Sciatic nerve (tissue), 2 donors: Measurements from ENCODE around the gene DOCK2. TPM values are rescaled to one million over a fixed set of nuclear protein-coding genes. Genes with fewer than 3 reads are reported as not detected.
"Not testable (repeated sequence)": the region's sequence is repeated elsewhere in the genome, so short reads cannot be mapped to it uniquely, and the experiment has no call there.

Source experiments
- ATAC-seq: fragments of 200-7000 bp; cut with Tn5 transposase; one replicate; pipeline ENCODE4 v1.9.1; 2020; ENCODE audit warnings: mild to moderate bottlenecking, moderate library complexity
- DNase-seq: peaks from one replicate; pipeline ENCODE4 v3.0.0-alpha.2; 2020; ENCODE audit warnings: low spot score
- intact Hi-C: fragments of 100-400 bp; cut with DNase I; formaldehyde crosslinking; loops from one replicate; pipeline ENCODE4 v1.14.2; 2022
- total RNA-seq: library from RNA; stranded (reverse); fragmentation: NEBNext Ultra II Directional; extraction: Animal tissue kit (Norgen Biotek cat#: 25700); gene quantifications from one replicate; pipeline ENCODE4 v1.2.1, GENCODE V29; 2021
- donor health status: DM: no; HTN: no; CAD: no.
- donor health status: DM: no; HTN: no; CAD: no.

The DOCK2 gene
- total RNA-seq, 1 donor from 2014 or later, result 32.9 TPM

DNA sequence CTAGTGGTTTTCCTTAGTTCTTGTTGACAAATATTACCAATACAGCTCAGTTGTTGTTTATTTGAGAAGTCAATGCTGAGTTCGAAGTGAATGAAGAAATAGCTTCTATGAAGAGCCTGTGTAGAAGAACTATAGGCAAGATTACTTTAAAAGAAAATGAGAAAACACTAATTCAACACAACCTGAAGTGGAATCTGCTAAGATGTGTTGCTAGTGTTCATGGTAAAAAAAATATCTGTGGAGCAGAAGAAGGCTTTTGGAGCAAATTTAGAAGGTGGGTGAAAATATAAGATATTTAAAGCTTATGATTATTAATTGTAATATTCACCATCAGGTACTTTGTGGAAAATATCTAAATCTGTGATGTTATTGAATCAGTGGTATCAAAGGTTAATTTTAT lies 2.5 kb upstream of the DOCK2 start:
- no peak for DNase-seq
- ATAC-seq, result no peak
- intact Hi-C loops, result no loop called here

DNA sequence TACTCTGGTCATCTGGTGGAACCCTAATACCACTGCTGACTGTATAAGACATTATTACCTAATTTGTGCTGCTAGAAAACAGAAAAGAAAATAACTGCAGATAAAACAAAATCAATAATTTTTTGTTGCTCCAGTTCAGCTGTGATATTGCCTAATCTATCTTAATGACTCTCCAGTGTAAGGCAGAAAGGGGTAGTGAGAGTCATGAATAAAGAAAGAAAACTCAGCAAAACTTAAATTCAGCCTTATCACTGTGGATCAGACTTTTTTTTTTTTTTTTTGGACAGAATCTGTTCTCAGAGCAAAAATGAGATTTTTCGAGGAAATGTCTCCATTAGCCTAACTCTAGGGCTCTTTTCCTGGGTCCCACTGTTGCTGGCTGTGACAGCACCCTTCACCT lies 1.1 kb upstream of the DOCK2 start:
- no peak for DNase-seq
- intact Hi-C loops, result no loop called here
- no peak for ATAC-seq

GRCh38 chr5:169636477-169637084 lies 494 bp upstream of the DOCK2 start:
- intact Hi-C loops, result no loop called here
- DNase-seq (no peak), ATAC-seq (no peak)

DNA sequence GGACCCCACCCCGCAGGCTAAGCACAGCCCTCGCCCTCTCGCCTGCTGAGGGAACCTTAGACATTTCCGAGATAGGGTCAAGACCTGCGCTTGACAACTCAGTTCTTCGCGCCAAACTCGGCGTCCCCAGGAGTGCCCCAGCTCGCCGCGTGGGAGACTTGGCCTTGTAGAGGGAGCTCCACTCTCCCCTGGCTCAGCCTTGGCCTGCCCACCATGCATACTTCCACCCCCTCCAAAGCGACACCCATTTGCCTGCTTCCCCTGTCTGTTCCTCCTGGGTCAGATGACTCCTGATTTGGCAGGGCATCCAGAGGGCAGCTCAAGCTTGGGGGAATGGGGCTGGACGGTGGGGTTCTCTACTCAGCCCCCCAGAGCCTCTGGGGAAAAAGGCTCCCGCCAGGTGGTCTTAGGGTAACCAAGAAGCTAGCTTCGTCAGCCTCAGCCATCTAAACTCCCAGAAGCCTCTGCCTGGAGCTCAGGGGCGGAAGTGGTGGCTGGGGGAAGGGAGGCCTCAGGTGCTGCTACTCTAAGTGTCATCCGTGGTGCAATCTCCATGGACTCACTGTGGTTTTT lies 560 bp downstream of the DOCK2 start:
- ATAC-seq (peak; percentile 50), DNase-seq (no peak)
- intact Hi-C loops, result no loop called here

GRCh38 chr5:169641253-169641652 lies 4.2 kb downstream of the DOCK2 start:
- no peak for DNase-seq
- intact Hi-C loops, result no loop called here
- no peak for ATAC-seq

DNA sequence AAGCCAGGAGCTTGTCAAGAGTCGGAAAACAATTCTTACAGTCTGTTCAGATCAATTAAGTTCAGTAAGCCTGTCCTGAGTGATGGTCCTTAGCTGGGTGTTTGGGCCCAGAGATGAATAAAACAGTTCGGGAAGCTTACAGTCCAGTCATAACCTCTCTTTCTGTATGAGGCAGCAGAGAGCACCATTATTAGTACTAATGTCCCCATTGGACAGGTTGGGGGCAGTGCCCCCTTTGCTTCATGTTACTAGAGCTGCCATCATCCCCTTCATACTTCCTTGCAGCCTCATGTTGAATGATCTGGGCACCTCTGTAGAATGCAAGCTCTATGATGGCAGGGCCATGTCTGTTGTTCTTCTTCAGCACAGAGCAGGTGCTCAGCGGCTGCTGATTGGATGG lies 9.8 kb downstream of the DOCK2 start:
- ATAC-seq (no peak), DNase-seq (no peak)
- intact Hi-C loops, result no loop called here

DNA sequence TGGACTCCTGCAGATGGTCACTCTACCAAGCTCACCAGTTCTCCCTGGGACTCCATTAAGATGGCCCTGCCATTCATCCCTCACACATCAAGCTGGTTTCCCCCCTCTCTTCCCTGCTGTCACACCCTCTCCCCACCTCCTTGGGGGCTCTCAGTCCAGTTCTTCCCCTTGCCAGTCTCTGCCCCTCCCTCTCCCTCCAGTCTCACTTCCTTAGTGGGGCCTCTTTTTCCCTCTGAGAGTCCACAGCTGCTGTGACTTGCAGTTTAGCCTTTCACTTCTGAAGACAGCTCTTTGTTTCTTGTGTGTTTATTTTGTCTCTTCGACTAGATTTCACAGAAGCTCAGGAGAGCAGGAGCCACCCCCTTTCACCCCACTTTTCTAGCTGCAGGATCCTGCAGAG lies 10.5 kb downstream of the DOCK2 start:
- peak; percentile 53 for ATAC-seq
- intact Hi-C loops, result no loop called here
- no peak for DNase-seq

GRCh38 chr5:169648725-169649310 lies 11.7 kb downstream of the DOCK2 start:
- intact Hi-C loops, result no loop called here
- ATAC-seq, result no peak
- DNase-seq, result no peak

DNA sequence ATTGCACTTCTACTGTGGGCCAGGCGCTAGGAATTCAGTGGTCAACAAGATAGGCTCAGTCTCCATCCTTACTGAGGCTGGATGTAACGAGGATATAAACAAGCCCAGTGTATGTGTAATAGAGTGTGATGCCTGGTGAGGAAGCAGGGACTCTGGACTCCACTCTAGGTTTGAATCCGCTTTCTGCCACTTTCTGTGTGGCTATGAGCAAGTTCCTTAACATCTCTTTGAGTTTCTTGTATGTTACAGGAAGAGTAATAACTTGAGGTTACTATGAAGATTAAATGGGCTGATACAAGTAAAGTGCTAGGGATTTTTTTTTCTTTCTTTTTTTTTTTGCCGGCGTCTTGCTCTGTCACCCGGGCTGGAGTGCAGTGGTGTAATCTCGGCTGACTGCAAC lies 12.4 kb downstream of the DOCK2 start:
- intact Hi-C loops, result no loop called here
- ATAC-seq, result no peak
- no peak for DNase-seq

GRCh38 chr5:169650701-169651331 lies 13.7 kb downstream of the DOCK2 start:
- DNase-seq, result no peak

GRCh38 chr5:169651526-169651925 lies 14.5 kb downstream of the DOCK2 start:
- intact Hi-C loops, result no loop called here
- ATAC-seq (no peak), DNase-seq (no peak)

More at GRCh38 chr5:169650701-169651331, 13.7 kb downstream of the DOCK2 start:
- intact Hi-C loops, result no loop called here
- ATAC-seq, result no peak

DNA sequence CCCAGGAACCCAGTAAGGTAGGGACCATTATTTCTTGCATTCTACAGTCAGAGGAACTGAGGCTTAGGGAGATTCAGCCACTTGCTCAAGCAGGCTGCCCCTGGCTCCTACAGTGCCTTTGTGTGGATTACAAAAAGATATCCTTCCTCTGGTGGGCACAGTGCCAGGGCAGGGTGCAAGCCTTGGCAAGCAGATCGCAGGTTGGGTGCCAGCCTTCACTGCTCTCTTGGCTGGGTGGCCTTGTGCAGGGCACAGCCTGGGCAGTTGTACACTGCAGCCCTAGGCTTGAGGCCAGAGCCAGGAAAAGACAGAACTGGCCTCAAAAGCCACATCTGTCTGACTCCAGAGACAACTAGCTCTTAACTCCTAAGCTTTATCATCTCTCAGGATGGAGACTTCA lies 15.0 kb downstream of the DOCK2 start:
- DNase-seq (no peak), ATAC-seq (no peak)
- intact Hi-C loops, result no loop called here

- intact Hi-C loops, result no loop called here
- no peak for DNase-seq
- ATAC-seq, result no peak
These were observed 16.0 kb downstream of the DOCK2 start for GRCh38 chr5:169653091-169653490.

GRCh38 chr5:169655353-169655752 lies 18.3 kb downstream of the DOCK2 start:
- no peak for DNase-seq
- intact Hi-C loops, result no loop called here
- ATAC-seq, result no peak

GRCh38 chr5:169656125-169656901 lies 19.2 kb downstream of the DOCK2 start:
- intact Hi-C loops, result no loop called here
- DNase-seq (no peak), ATAC-seq (no peak)

DNA sequence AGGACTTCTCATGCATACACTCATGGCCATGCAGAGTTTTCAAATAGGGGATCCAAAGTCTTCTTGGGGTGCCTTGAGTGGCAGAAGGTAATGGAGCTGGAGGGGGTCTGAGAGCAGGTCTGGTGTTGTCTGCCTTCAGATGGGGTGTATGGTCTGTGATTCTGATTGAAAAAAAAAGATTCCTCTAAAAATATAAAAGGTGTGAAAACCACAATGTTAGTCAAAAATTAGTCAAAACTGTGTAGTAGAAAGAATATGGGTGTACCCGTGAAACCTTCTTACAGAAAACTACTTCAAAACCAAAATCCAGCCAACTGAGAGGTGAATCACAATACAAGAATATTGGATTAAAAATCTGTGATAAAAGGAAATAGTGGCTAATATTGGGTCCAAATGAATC lies 20.1 kb downstream of the DOCK2 start:
- DNase-seq, result no peak
- intact Hi-C loops, result no loop called here
- ATAC-seq, result no peak

DNA sequence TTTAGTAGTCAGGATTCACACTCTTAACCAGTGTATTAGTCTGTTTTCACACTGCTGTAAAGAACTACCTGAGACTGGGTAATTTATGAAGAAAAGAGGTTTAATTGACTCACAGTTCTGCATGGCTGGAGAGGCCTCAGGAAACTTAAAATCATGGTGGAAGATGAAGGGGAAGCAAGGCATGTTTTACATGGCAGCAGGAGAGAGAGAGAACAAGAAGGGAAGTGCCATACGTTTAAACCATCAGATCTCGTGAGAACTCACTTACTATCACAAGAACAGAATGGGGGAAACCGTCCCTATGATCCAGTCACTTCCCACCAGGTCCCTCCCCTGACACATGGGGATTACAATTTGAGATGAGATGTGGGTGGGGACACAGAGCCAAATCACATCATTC lies 25.4 kb downstream of the DOCK2 start:
- DNase-seq, intact Hi-C loops, ATAC-seq: not testable (repeated sequence)

GRCh38 chr5:169663537-169663936 lies 26.5 kb downstream of the DOCK2 start:
- intact Hi-C loops, result no loop called here
- DNase-seq, result no peak
- ATAC-seq, result no peak

GRCh38 chr5:169666365-169666764 lies 29.3 kb downstream of the DOCK2 start:
- DNase-seq (no peak), ATAC-seq (no peak)
- intact Hi-C loops, result no loop called here
